IPS-18a (cell line): ENCODE results near the gene SAMD3.
"Not testable (repeated sequence)": the region's sequence is repeated elsewhere in the genome, so short reads cannot be mapped to it uniquely, and the experiment has no call there.

Source experiments
- H3K27ac ChIP-seq: one replicate; pipeline ENCODE4 v1.5.1; 2013; ENCODE audit warnings: low read length
- H3K27me3 ChIP-seq: one replicate; pipeline ENCODE4 v1.6.1; 2013; ENCODE audit warnings: mild to moderate bottlenecking, low read length; ENCODE audit not compliant: control insufficient read depth, insufficient read depth
- H3K36me3 ChIP-seq: one replicate; pipeline ENCODE4 v1.6.1; 2013; ENCODE audit warnings: low read depth, low read length; ENCODE audit not compliant: control insufficient read depth
- H3K4me1 ChIP-seq: one replicate; pipeline ENCODE4 v1.6.1; 2013; ENCODE audit warnings: low read depth, low read length; ENCODE audit not compliant: control insufficient read depth
- H3K4me3 ChIP-seq: one replicate; pipeline ENCODE4 v1.5.1; 2013; ENCODE audit warnings: low read length
- H3K9ac ChIP-seq: one replicate; pipeline ENCODE4 v1.6.1; 2013; ENCODE audit warnings: mild to moderate bottlenecking, low read length, moderate library complexity
- H3K9me3 ChIP-seq: one replicate; pipeline ENCODE4 v1.6.1; 2013; ENCODE audit warnings: low read depth, low read length; ENCODE audit not compliant: control insufficient read depth

Gene SAMD3

DNA sequence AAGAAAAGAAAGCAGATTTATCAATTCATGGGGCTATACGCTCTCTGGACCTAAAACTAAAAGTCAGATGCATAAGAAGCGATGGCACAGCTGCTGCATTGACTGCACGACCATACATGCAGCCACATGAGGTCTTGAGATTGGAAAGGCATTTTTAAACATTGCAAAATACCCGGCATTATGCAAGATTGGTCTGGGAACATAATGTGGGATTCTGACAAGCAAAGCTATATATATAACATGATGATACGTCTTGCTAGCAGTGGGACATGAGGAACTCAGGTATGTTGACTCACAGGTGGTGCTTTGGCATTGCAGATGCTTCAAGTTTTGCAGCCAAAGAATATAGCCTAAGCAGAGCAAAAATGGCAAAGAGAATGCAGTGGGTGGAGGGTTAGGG is 55.1 kb downstream of the SAMD3 start:
- Histone ChIP-seq H3K9me3 (no peaks in the 10 kb centered on the region), H3K27ac (no peak overlapping the region), H3K27me3 (no peaks in the 10 kb centered on the region), H3K4me3 (no peak overlapping the region), H3K4me1 (no peaks in the 10 kb centered on the region), H3K9ac (no peak overlapping the region), H3K36me3 (no peaks in the 10 kb centered on the region)

DNA sequence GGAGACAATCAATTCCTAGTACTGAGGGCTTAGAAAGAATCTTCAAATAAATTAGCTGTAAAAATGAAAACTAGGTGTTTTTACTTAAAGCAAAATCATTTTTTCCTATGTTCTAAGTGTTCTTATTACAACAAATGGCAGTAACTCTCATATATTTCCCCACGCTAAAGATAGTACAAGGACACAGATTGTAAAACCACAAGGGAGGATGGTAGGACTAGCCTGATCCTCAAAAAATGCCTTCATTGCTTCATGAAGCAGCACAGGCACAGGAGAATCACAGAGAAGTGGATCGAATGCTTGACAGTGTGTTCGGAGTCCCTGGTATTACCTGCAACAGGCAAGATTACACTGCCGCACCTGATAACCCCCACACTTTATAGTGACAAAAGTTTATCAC is 58.5 kb downstream of the SAMD3 start:
- Histone ChIP-seq H3K27ac (no peak overlapping the region), H3K36me3 (no peaks in the 10 kb centered on the region), H3K4me3 (no peak overlapping the region), H3K4me1 (no peaks in the 10 kb centered on the region), H3K9ac (no peak overlapping the region), H3K27me3 (no peaks in the 10 kb centered on the region), H3K9me3 (no peaks in the 10 kb centered on the region)

DNA sequence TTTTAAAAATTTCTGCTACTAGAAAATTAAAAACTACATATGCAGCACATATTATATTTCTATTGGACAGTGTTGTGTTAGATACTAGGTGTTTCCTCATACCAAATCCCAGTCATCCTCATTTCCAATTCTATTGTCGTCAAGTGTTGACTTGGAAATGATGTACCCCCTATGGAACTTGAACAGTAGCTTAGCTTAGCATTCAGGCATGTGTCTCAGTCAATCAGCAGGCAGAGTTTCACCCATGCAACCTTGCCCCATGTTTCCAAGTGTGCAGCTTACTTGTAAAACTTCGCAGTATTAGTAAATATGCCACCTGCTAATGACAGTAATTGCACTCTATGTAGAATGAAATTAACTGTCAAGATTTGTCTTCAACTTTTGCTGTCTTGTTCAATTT is 59.5 kb downstream of the SAMD3 start:
- no peak overlapping the region for H3K27ac ChIP-seq
- no peak overlapping the region for H3K9ac ChIP-seq
- no peaks in the 10 kb centered on the region for H3K36me3 ChIP-seq
- no peaks in the 10 kb centered on the region for H3K27me3 ChIP-seq
- no peaks in the 10 kb centered on the region for H3K4me1 ChIP-seq
- H3K4me3 ChIP-seq, result no peak overlapping the region
- peaks cover 6% of the 10 kb centered on the region for H3K9me3 ChIP-seq

DNA sequence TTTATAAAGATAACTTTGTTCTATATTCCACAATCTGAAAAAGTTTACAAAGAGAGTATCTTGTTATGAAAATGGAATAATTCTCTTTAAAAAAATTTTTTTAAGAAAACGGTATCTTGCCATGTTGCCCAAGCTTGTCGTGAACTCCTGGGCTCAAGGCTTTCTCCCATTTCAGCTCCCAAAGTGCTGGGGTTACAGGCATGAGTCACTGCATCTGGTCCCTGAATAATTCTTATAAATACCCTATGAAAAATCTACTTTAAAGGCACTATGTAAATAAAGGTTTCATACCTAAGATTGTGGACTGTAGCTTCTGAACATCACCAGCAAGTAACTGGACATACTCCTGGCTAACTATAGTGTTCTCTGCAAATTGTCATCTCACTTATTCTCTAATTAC is 60.3 kb downstream of the SAMD3 start:
- Histone ChIP-seq H3K36me3 (no peaks in the 10 kb centered on the region), H3K27ac (no peak overlapping the region), H3K9me3 (peaks cover 6% of the 10 kb centered on the region), H3K27me3 (no peaks in the 10 kb centered on the region), H3K9ac (no peak overlapping the region), H3K4me3 (no peak overlapping the region), H3K4me1 (no peaks in the 10 kb centered on the region)

DNA sequence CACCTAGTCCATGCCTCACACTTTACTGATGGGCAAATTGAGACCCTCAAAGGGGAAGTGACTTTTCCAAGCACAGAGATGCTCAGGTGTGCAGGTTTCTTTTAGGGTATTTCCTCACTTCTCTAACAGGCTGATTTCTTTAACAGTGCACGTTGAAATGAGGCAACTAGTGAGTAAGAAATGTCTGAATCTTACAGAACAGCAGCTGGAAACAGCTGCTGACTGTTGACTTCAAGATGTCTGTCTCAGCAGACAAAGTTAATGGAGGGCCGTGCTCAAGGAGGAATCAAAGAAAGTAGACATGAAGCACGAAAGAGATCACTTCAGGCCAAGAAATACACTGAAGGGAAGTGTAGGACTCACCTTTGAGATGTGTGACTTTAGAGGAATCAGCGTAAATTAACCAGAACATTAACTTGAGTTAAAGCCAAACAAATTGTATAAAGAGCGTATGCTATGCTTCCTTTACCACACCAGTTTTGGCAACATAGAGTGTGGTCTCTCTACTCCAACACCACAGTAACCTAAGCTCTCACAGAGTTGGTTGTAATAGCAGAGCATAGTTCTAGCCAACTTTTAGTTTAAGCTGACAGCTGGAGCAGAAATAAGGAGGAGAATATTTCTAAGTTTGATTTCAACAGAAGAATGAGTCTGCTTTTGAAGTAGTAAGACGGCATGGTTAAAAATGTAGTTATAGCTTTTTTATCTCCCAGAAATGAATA is 60.9 kb downstream of the SAMD3 start:
- peaks cover 6% of the 10 kb centered on the region for H3K9me3 ChIP-seq
- no peaks in the 10 kb centered on the region for H3K36me3 ChIP-seq
- no peak overlapping the region for H3K4me3 ChIP-seq
- H3K9ac ChIP-seq, result no peak overlapping the region
- H3K27ac ChIP-seq, result no peak overlapping the region
- no peaks in the 10 kb centered on the region for H3K27me3 ChIP-seq
- H3K4me1 ChIP-seq, result no peaks in the 10 kb centered on the region

DNA sequence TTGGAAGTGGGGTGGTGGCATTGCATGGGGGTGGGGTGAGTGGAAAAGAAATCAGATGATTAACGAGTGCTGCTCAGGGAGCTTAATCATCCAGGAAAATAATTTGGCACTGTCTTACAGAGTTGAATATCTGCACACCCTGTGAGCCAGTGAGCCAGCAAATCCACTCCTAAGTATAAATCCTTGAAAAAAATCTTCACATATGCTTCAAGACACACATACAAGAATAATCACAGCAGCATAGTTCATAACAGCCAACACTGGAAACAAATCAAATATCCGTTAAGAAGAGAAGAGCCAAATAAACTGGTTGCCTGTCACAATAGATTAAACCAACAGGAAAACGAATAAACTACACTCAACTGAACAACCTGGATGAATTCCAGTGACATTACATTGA is 62.8 kb downstream of the SAMD3 start:
- no peaks in the 10 kb centered on the region for H3K27me3 ChIP-seq
- no peaks in the 10 kb centered on the region for H3K4me1 ChIP-seq
- no peak overlapping the region for H3K9ac ChIP-seq
- no peak overlapping the region for H3K27ac ChIP-seq
- H3K36me3 ChIP-seq, result no peaks in the 10 kb centered on the region
- H3K9me3 ChIP-seq, result peaks cover 6% of the 10 kb centered on the region
- H3K4me3 ChIP-seq, result no peak overlapping the region

DNA sequence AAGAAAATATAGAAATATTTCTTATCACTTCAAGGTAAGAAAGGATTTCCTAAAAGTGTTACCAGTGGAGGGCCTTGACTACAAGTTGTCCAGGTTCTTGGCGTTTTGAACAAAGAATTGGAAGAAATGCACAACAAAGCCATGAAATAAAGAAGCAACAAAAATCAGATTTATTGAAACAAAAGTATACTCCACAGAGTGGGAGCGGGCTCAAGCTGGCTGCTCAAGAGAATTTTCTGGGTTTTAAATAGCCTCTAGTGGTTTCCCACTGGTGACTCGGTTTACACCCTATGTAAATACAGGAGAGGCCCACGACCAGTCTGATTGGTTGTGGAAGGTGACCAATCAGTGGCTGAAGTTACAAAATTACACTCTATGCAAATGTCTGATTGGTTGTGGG is 64.2 kb downstream of the SAMD3 start:
- Histone ChIP-seq H3K27me3 (no peaks in the 10 kb centered on the region), H3K36me3 (no peaks in the 10 kb centered on the region), H3K27ac (no peak overlapping the region), H3K9me3 (peaks cover 6% of the 10 kb centered on the region), H3K9ac (no peak overlapping the region), H3K4me1 (no peaks in the 10 kb centered on the region), H3K4me3 (no peak overlapping the region)

DNA sequence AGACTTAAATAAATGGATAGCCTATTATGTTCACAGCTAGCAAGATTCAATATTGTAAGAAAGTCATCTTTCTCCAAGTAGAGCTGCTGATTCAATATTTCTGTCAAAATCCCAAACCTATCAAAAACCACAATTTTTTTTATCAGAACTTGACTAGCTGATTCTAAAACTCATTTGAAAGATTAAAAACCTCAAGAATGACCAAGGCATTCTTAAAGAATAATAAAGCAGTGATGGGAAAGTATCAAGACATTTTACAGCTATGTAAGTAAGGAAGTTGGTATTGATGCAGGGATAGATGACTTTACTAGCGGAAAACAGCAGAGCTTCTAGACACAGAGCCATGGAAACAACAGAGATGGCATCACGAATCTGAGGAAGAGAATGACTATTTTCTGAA is 64.7 kb downstream of the SAMD3 start:
- no peak overlapping the region for H3K27ac ChIP-seq
- peaks cover 3% of the 10 kb centered on the region for H3K4me1 ChIP-seq
- H3K36me3 ChIP-seq, result no peaks in the 10 kb centered on the region
- H3K27me3 ChIP-seq, result no peaks in the 10 kb centered on the region
- H3K9me3 ChIP-seq, result peaks cover 6% of the 10 kb centered on the region
- no peak overlapping the region for H3K4me3 ChIP-seq
- H3K9ac ChIP-seq, result no peak overlapping the region

DNA sequence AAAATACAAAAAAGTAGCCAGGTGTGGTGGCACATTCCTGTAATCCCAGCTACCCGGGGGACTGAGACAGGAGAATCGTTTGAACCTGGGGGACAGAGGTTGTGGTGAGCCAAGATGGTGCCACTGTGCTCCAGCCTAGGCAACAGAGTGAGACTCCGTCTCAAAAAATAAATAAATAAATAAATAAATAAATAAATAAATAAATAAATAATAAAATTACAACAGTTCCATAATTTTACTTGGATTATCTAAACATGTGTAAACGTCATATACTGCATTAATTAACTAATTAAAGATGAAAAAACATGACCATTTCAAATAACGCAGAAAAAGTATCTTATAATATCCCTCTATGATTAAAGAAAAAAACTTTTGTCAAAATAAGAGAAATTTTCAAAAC is 65.8 kb downstream of the SAMD3 start:
- no peaks in the 10 kb centered on the region for H3K27me3 ChIP-seq
- H3K36me3 ChIP-seq, result no peaks in the 10 kb centered on the region
- H3K9me3 ChIP-seq, result peaks cover 6% of the 10 kb centered on the region
- no peak overlapping the region for H3K4me3 ChIP-seq
- H3K4me1 ChIP-seq, result peaks cover 7% of the 10 kb centered on the region
- no peak overlapping the region for H3K27ac ChIP-seq
- H3K9ac ChIP-seq, result no peak overlapping the region

DNA sequence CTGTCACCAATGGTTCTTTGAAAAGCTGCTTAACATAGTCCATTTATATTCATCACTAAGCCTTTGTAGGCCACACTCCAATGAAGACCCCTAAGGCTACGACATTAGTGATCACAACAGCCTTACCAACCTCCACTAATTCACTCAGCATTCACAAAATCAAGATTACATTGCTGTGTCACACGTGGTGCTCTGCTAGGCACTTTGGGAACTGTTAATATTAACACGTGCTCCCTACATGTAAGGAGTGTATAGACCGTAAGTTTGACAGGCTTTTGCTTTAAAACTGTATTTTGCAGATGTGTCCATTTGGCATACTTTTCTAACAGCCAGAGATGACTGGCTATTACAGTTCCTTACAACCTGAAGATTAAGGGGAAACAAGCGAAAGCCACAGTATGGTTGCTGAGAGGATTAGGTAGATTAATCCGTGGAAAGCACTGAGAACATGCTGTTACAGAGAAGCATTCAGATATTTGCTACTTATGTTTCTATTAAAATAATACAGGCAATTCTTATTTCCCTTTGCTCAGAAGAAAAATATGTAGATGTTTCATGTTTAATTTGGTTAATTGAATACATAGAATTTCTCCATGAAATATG is 69.7 kb downstream of the SAMD3 start:
- H3K36me3 ChIP-seq, result no peaks in the 10 kb centered on the region

DNA sequence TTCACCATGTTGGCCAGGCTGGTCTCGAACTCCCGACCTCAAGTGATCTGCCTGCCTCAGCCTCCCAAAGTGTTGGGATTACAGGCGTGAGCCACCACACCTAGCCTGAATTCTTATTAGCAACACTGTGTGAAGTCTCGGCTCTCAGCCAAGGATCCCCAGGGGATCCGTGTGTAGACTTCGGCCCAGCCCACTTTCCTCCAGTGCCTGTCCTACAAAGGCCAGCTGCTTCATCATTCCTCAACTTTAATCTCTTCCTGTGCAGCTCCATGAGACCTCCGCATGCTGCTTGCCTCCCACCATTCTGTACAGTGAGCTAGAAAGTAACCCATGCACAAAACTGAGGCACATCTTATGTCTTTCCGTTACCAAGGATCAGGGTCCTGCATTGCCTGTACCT is 71.8 kb downstream of the SAMD3 start:
- no peaks in the 10 kb centered on the region for H3K9me3 ChIP-seq
- H3K36me3 ChIP-seq, result no peaks in the 10 kb centered on the region
- no peak overlapping the region for H3K9ac ChIP-seq
- H3K27me3 ChIP-seq, result no peaks in the 10 kb centered on the region
- H3K4me3 ChIP-seq, result no peak overlapping the region
- H3K27ac ChIP-seq, result no peak overlapping the region
- peaks cover 7% of the 10 kb centered on the region for H3K4me1 ChIP-seq

More for the DNA sequence above, 69.7 kb downstream of the SAMD3 start:
- H3K4me1 ChIP-seq, result peaks cover 7% of the 10 kb centered on the region
- no peaks in the 10 kb centered on the region for H3K9me3 ChIP-seq
- H3K4me3 ChIP-seq, result no peak overlapping the region
- no peak overlapping the region for H3K27ac ChIP-seq
- no peaks in the 10 kb centered on the region for H3K27me3 ChIP-seq
- H3K9ac ChIP-seq, result no peak overlapping the region

DNA sequence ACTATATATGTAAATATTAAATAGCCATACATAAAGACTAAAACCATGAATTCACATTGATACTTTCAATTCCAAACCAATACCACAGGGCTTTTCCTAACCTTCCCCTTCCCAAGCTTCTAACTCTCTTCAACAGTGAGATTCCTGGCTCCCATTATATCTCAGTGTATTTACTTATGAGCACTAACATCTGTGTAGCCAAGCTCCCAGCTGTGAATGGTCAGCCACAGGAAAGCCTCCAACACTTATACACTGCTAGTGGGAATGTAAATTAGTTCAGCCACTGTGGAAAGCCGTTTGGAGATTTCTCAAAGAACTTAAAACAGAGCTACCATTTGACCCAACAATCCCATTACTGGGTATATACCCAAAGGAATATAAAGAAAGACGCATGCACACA is 73.7 kb downstream of the SAMD3 start:
- not testable (repeated sequence) for H3K27me3 ChIP-seq, H3K4me3 ChIP-seq, H3K36me3 ChIP-seq, H3K4me1 ChIP-seq, H3K9me3 ChIP-seq, H3K9ac ChIP-seq, H3K27ac ChIP-seq
